A549 (cell line): ENCODE data around the gene PHIP.

Experiments used
- CBX8 ChIP-seq: fragments of 200-600 bp; sonication (generic); IDR thresholded peaks from 2 replicates; pipeline ENCODE4 v1.6.1; 2016
- CEBPB ChIP-seq, 2 experiments: fragments of >200 bp in 1 of 2; sonication (Bioruptor Twin) in 1 of 2; formaldehyde crosslinking in 1 of 2; IDR thresholded peaks; 2 replicates each; pipeline ENCODE4 v1.6.1; 2012 to 2016
- EP300 ChIP-seq, 2 experiments: fragments of >200 bp; sonication (Bioruptor Twin); formaldehyde crosslinking; IDR thresholded peaks; 2 replicates in 1 of 2; 3 replicates in 1 of 2; pipeline ENCODE4 v1.6.1; 2016 to 2017
- GATA3 ChIP-seq: IDR thresholded peaks from 2 replicates; pipeline ENCODE4 v1.6.1; 2012; ENCODE audit warnings: borderline replicate concordance
- KDM1A ChIP-seq: fragments of 200-600 bp; sonication (generic); IDR thresholded peaks from 2 replicates; pipeline ENCODE4 v1.6.1; 2016; ENCODE audit warnings: low read depth, mild to moderate bottlenecking
- POLR2A ChIP-seq: IDR thresholded peaks from 2 replicates; pipeline ENCODE4 v1.6.1; 2012; ENCODE audit warnings: mild to moderate bottlenecking, low read length
- RAD21 ChIP-seq, 2 experiments: fragments of >200 bp in 1 of 2; sonication (Bioruptor Twin) in 1 of 2; formaldehyde crosslinking in 1 of 2; IDR thresholded peaks in 1 of 2; conservative IDR thresholded peaks in 1 of 2; 2 replicates in 1 of 2; 3 replicates in 1 of 2; pipeline ENCODE4 v1.6.1; 2012 to 2018; ENCODE audit warnings: inconsistent platforms in 1 of 2
- RFX5 ChIP-seq: fragments of 450-650 bp; IDR thresholded peaks from 2 replicates; pipeline ENCODE4 v1.7.1; 2014; ENCODE audit warnings: antibody characterized with exemption, mild to moderate bottlenecking, moderate library complexity
- SREBF2 ChIP-seq: fragments of 450-650 bp; IDR thresholded peaks from 2 replicates; pipeline ENCODE4 v1.6.1; 2014; ENCODE audit warnings: mild to moderate bottlenecking, moderate library complexity
- ZSCAN20 ChIP-seq: fragments of 250-450 bp; sonication (Bioruptor Pico); IDR thresholded peaks from 2 replicates; pipeline ENCODE4 v1.8.0; 2022; ENCODE audit warnings: mild to moderate bottlenecking, moderate library complexity
- TF ChIP-seq, protein P1 (sequence below): fragments of >200 bp; sonication (Bioruptor Twin); formaldehyde crosslinking; IDR thresholded peaks from 3 replicates; pipeline ENCODE4 v1.5.1; 2016
- TF ChIP-seq, protein P2 (sequence below): IDR thresholded peaks from 2 replicates; pipeline ENCODE4 v1.6.1; 2012

DNA sequence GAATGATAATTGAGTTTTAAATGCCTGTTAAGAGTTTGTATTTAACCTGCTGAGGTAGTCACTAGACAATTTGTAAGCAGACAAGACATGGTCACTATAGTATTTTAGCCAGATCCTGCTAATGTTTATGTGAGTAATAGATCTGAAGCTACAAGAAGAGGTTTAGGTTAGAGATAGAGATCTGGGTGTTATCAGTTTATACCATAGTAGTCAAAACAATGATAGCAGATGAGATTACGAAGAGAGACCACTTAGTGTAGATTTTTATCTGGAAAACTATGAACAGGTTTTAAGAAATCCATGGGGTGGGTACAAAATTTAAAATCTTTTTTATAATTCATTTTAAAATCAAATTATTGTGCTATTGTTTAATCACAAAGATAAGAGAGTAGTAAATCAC, 47.5 kb downstream of the PHIP start:
- TF ChIP-seq, protein P1, sequence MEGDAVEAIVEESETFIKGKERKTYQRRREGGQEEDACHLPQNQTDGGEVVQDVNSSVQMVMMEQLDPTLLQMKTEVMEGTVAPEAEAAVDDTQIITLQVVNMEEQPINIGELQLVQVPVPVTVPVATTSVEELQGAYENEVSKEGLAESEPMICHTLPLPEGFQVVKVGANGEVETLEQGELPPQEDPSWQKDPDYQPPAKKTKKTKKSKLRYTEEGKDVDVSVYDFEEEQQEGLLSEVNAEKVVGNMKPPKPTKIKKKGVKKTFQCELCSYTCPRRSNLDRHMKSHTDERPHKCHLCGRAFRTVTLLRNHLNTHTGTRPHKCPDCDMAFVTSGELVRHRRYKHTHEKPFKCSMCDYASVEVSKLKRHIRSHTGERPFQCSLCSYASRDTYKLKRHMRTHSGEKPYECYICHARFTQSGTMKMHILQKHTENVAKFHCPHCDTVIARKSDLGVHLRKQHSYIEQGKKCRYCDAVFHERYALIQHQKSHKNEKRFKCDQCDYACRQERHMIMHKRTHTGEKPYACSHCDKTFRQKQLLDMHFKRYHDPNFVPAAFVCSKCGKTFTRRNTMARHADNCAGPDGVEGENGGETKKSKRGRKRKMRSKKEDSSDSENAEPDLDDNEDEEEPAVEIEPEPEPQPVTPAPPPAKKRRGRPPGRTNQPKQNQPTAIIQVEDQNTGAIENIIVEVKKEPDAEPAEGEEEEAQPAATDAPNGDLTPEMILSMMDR: no peak
- TF ChIP-seq RFX5 (no peak), RAD21 (conservative IDR thresholded peaks at IDR 0.05 in 1 of 2, IDR thresholded peaks at IDR 0.05 in 1 of 2) (no peak), ZSCAN20 (CRISPR knock-in tag) (no peak), EP300 (IDR thresholded peaks at IDR 0.05) (no peak), GATA3 (no peak), POLR2A (no peak), SREBF2 (no peak), KDM1A (no peak), CBX8 (no peak), CEBPB (IDR thresholded peaks at IDR 0.05) (no peak)
- TF ChIP-seq, protein P2, sequence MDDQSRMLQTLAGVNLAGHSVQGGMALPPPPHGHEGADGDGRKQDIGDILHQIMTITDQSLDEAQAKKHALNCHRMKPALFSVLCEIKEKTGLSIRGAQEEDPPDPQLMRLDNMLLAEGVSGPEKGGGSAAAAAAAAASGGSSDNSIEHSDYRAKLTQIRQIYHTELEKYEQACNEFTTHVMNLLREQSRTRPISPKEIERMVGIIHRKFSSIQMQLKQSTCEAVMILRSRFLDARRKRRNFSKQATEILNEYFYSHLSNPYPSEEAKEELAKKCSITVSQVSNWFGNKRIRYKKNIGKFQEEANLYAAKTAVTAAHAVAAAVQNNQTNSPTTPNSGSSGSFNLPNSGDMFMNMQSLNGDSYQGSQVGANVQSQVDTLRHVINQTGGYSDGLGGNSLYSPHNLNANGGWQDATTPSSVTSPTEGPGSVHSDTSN: no peak
